ENCODE results near the gene SCTR. TPM values are rescaled to one million over a fixed set of nuclear protein-coding genes. Genes with fewer than 3 reads are reported as not detected.

Gene SCTR
- total and polyA plus RNA-seq, 2 of the 13 experiments (the other 11 are each of a cell fraction or from before 2014, with no cell fraction given), result not detected

GRCh38 chr2:119431976-119432850, 92.1 kb downstream of the SCTR start (continued):
- TF ChIP-seq YEATS2 (CRISPR knock-in tag; IDR thresholded peaks at IDR 0.05; ENCODE audit: borderline replicate concordance), result no peak
- no peak for TF ChIP-seq FOSL2 (CRISPR knock-in tag; IDR thresholded peaks at IDR 0.05)
- no peak for TF ChIP-seq CREB3 (CRISPR knock-in tag; IDR thresholded peaks at IDR 0.05)
- TF ChIP-seq AGO2 (optimal IDR thresholded peaks at IDR 0.05; ENCODE audit: low read depth, low read length), result peak; percentile 61
- TF ChIP-seq RFXANK (CRISPR knock-in tag; IDR thresholded peaks at IDR 0.05), result no peak
- no peak for TF ChIP-seq NFRKB (IDR thresholded peaks at IDR 0.05)
- TF ChIP-seq TFE3 (CRISPR knock-in tag; IDR thresholded peaks at IDR 0.05), result no peak
- no peak for TF ChIP-seq ELF4 (CRISPR knock-in tag; IDR thresholded peaks at IDR 0.05; ENCODE audit: borderline replicate concordance)
- no peak for TF ChIP-seq ZNF468 (CRISPR knock-in tag; IDR thresholded peaks at IDR 0.05)
- TF ChIP-seq ZNF749 (CRISPR knock-in tag; IDR thresholded peaks at IDR 0.05; ENCODE audit: borderline replicate concordance), result no peak
- no peak for TF ChIP-seq KLF11 (CRISPR knock-in tag; IDR thresholded peaks at IDR 0.05)
- no peak for TF ChIP-seq NR3C1 (CRISPR knock-in tag; IDR thresholded peaks at IDR 0.05)
- no peak for TF ChIP-seq TAF1 (CRISPR knock-in tag; IDR thresholded peaks at IDR 0.05)
- TF ChIP-seq UBTF (CRISPR knock-in tag; IDR thresholded peaks at IDR 0.05), result peak; percentile 18; the same call in 1 of the 2 replicates
- TF ChIP-seq ZNF30 (CRISPR knock-in tag; IDR thresholded peaks at IDR 0.05), result no peak
- no peak for TF ChIP-seq ZNF274 (CRISPR knock-in tag; IDR thresholded peaks at IDR 0.05)
- no peak for TF ChIP-seq IKZF5 (CRISPR knock-in tag; IDR thresholded peaks at IDR 0.05)
- TF ChIP-seq SP5 (CRISPR knock-in tag; IDR thresholded peaks at IDR 0.05; ENCODE audit: borderline replicate concordance, low read depth), result no peak
- TF ChIP-seq HMGXB3 (CRISPR knock-in tag; IDR thresholded peaks at IDR 0.05; ENCODE audit: borderline replicate concordance), result no peak
- TF ChIP-seq BRD4 (CRISPR knock-in tag; IDR thresholded peaks at IDR 0.05), result no peak
